Measurements from ENCODE around the gene THSD1. TPM values are rescaled to one million over a fixed set of nuclear protein-coding genes. Genes with fewer than 3 reads are reported as not detected.
"Not testable (repeated sequence)": the region's sequence is repeated elsewhere in the genome, so short reads cannot be mapped to it uniquely, and the experiment has no call there.

The THSD1 gene
- total RNA-seq, 2 experiments from 2014 or later = 0.23 to 0.28 TPM

DNA sequence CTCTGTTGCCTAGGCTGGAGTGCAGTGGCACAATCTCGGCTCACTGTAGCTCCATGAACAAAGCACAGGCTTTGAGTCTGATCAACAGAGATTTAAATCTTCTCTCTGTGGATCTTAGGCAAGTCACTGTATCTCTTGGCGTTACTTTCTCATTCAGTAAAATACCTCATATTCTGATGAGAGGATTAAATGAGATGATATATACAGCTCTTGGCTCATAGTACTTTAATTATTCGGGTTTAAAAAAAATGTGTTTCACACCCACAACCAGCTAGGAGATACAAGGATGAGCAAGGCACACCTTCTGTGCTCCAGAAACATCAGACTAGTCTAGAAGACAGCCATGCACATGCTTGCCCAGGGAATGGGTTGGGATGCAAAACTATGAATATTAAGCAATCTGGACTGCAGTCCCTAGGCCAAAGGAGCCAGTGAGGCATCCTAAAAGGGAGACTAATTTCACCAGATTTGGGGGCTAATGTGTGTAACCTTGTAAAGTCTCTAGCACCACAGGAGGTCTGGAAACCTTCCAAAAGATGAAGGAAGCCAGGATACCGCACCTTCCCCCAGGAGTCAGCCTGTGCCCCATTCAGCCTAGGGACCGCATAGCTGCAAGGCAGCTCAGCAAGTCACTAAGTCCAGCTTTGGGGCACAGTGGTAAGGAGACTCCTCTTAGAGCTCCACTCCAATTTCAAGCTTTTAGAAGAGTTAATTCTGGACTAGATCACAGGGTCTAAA, 42.0 kb upstream of the THSD1 start:
- Mint-ChIP-seq H3K9me3 (no peaks in the 10 kb centered on the region), H3K4me3 (no peak overlapping the region), H3K27me3 (no peaks in the 10 kb centered on the region), H3K36me3 (ENCODE audit: low read depth) (peaks cover 12% of the 10 kb centered on the region), H3K27ac (no peak overlapping the region), H3K4me1 (peaks cover 25% of the 10 kb centered on the region)
- no peak for DNase-seq
- ChIA-PET POLR2A (interaction anchor here (1.3 to 2.1 kb wide), 3 partner anchors 14 to 205 kb away, joined by 3 to 7 read pairs (median 6); partner anchors contain the start of gene SUGT1), CTCF (interaction anchor here (0.7 to 3.2 kb wide), 5 partner anchors 10 to 218 kb away, joined by 3 to 14 read pairs (median 5); no protein-coding TSS in a partner anchor)

DNA sequence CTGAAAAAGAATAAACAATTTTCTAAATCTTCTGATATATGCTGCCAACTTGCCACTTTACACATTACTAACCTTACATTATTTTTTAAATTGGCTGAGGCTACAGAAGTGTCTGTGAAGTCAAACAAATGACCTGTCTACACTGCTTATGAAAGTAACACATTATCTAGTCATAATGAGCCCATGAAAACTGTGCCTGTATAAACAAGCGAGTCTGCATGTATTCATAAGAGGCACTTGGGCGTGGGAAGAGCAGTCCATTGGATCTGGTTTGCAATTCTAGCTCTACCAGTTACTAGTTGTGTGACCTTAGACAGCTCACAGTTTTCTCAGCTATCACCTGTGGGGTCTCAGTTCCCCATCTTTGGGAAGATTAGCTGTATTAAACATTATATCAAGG, 41.4 kb upstream of the THSD1 start:
- H3K36me3 Mint-ChIP-seq (ENCODE audit: low read depth) = peaks cover 17% of the 10 kb centered on the region
- no peak overlapping the region for H3K27ac Mint-ChIP-seq
- no peaks in the 10 kb centered on the region for H3K9me3 Mint-ChIP-seq
- no peak for DNase-seq
- peaks cover 25% of the 10 kb centered on the region for H3K4me1 Mint-ChIP-seq
- no peak overlapping the region for H3K4me3 Mint-ChIP-seq
- POLR2A ChIA-PET = interaction anchor here (1.3 to 2.1 kb wide), 3 partner anchors 14 to 206 kb away, joined by 3 to 7 read pairs (median 6); partner anchors contain the start of gene SUGT1
- no peaks in the 10 kb centered on the region for H3K27me3 Mint-ChIP-seq
- CTCF ChIA-PET = interaction anchor here (0.7 kb wide), 1 partner anchor 218 kb away, joined by 3 read pairs; no protein-coding TSS in a partner anchor

DNA sequence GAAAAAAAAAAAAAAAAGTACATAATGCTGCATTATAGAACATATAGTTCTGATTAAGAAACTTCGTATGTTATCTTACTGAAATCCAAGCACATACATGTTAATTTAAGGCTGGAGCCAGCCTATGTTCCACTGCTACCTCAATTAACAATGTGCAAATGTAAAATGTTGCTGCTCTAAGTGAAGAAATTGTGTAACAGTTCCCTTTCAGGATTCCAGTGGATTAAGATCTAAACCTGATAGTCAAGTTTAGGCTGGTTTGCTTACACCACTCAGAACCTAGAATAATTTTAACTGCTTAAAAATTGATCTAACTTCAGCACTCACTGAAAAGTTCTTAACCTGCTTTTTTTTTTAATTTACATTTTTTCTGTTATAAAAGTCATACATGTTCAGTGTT, 40.3 kb upstream of the THSD1 start:
- no peaks in the 10 kb centered on the region for H3K9me3 Mint-ChIP-seq

DNA sequence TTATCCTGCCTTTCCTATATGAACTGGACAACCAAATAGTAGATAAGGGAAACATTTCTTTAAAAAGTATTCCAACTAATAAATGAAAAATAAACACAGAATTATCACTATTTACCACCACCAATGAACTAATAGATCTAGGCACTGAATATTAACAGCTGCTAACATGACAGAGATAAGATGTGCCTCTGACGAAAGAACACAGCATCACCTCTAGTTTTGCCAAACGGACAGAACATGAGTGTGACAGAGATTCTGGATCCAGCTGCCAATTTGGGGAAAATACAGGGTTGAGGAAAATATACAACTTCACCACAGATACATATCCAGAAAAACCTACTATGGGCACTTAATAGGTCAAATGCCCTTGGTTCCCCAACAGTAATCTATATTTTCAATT, 26.5 kb upstream of the THSD1 start:
- DNase-seq = no peak
- Mint-ChIP-seq H3K9me3 (no peaks in the 10 kb centered on the region), H3K4me1 (peaks cover 5% of the 10 kb centered on the region), H3K27ac (no peak overlapping the region), H3K36me3 (ENCODE audit: low read depth) (peaks cover 56% of the 10 kb centered on the region), H3K4me3 (no peak overlapping the region), H3K27me3 (no peaks in the 10 kb centered on the region)
- POLR2A ChIA-PET = no interaction called here
- CTCF ChIA-PET = no interaction called here

More for the DNA sequence above, 40.3 kb upstream of the THSD1 start:
- DNase-seq = no peak
- POLR2A ChIA-PET = no interaction called here
- no peaks in the 10 kb centered on the region for H3K27me3 Mint-ChIP-seq
- CTCF ChIA-PET = no interaction called here
- no peak overlapping the region for H3K27ac Mint-ChIP-seq
- no peak overlapping the region for H3K4me3 Mint-ChIP-seq
- H3K36me3 Mint-ChIP-seq (ENCODE audit: low read depth) = peaks cover 21% of the 10 kb centered on the region
- H3K4me1 Mint-ChIP-seq = peaks cover 25% of the 10 kb centered on the region

DNA sequence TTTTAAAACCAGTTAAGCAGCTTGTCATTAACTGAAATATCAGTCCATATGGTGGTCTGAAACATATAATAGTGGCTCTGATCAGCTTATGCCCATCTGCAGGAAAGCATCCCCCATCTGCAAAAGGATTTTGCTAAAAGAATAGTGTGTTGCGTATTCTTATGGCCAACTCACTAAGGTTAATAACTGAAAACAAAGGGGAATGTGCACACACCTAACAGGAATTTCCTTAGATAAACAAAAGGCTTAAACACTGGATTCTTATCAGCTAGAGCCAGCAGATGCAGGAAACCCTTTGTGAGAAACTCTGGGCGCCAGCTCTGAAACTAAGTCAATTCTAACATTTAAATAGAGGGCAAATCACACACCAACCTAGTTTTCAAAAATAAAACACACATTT, 22.3 kb upstream of the THSD1 start:
- Mint-ChIP-seq H3K4me1 (no peaks in the 10 kb centered on the region), H3K36me3 (ENCODE audit: low read depth) (peaks cover 49% of the 10 kb centered on the region), H3K9me3 (no peaks in the 10 kb centered on the region), H3K27me3 (no peaks in the 10 kb centered on the region), H3K27ac (no peak overlapping the region), H3K4me3 (no peak overlapping the region)
- CTCF ChIA-PET = interaction anchor here (0.8 kb wide), 1 partner anchor 22 kb away, joined by 3 read pairs; the partner anchor contains the start of gene VPS36
- no peak for DNase-seq
- POLR2A ChIA-PET = no interaction called here

DNA sequence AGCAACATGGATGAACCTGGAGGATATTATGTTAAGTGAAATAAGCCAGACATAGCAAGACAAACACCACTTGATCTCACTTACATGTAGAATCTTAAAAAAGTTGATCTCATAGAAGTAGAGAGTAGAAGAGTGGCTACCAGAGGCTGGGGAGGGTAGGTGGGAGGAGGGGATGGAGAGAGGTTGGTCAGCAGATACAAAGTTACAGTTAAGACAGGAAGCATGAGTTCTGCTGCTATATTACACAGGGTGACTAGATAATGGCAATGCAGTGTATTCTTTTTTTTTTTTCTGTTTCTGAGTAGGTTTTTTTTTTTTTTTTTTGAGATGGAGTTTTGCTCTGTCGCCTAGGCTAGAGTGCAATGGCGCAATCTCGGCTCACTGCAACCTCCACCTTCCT, 15.2 kb upstream of the THSD1 start:
- DNase-seq = no peak
- Mint-ChIP-seq H3K9me3 (no peaks in the 10 kb centered on the region), H3K4me3 (no peak overlapping the region), H3K36me3 (ENCODE audit: low read depth) (peaks cover 55% of the 10 kb centered on the region), H3K4me1 (no peaks in the 10 kb centered on the region), H3K27ac (no peak overlapping the region), H3K27me3 (no peaks in the 10 kb centered on the region)
- ChIA-PET POLR2A (no interaction called here), CTCF (no interaction called here)

DNA sequence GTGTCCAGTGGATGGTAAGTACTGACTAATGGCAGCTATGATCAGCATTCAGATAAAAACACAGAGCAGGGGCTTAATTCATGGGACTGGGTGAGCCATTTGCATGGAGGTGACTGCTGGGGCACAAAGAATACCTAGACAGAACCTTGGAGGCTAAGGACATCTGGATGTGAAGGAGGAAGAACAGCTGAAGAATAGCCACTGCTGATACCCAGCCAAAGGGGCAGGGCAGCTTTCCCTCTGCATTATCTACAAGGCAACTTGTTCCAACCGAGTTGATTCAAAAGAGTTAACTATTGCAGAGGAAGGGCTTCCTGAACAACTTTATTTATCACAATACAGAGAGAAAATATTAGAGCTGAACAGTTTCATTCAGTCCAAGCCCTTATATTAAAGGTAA, 13.1 kb upstream of the THSD1 start:
- DNase-seq = no peak
- H3K9me3 Mint-ChIP-seq = no peaks in the 10 kb centered on the region
- ChIA-PET POLR2A (no interaction called here), CTCF (interaction anchor here (1.3 kb wide), 1 partner anchor 32 kb away, joined by 3 read pairs; no protein-coding TSS in a partner anchor)
- no peak overlapping the region for H3K4me3 Mint-ChIP-seq
- H3K27ac Mint-ChIP-seq = no peak overlapping the region
- H3K27me3 Mint-ChIP-seq = no peaks in the 10 kb centered on the region
- peaks cover 57% of the 10 kb centered on the region for H3K36me3 Mint-ChIP-seq (ENCODE audit: low read depth)
- no peaks in the 10 kb centered on the region for H3K4me1 Mint-ChIP-seq

DNA sequence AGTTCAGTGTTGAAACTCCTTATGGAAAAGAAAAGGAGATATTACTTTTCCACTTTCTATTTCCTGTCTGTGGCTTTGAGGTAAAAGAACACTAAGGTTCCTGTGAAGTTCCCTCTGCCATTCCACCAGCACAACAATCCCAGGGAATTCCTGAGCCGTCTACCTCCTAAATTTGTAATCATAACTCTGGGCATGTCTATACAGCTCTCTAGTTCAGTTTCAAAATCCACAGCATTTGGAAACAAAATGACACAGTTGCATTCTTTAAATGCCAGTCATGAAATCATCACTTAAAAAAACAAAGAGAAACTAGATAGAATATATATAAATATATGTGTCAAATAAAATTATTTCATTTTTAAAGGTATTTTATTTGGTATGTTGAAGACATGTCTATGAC, 9.0 kb upstream of the THSD1 start:
- Mint-ChIP-seq H3K36me3 (ENCODE audit: low read depth) (peaks cover 51% of the 10 kb centered on the region), H3K4me3 (no peak overlapping the region), H3K9me3 (no peaks in the 10 kb centered on the region), H3K4me1 (peaks cover 4% of the 10 kb centered on the region), H3K27me3 (no peaks in the 10 kb centered on the region), H3K27ac (no peak overlapping the region)
- no peak for DNase-seq
- POLR2A ChIA-PET = no interaction called here
- CTCF ChIA-PET = no interaction called here

DNA sequence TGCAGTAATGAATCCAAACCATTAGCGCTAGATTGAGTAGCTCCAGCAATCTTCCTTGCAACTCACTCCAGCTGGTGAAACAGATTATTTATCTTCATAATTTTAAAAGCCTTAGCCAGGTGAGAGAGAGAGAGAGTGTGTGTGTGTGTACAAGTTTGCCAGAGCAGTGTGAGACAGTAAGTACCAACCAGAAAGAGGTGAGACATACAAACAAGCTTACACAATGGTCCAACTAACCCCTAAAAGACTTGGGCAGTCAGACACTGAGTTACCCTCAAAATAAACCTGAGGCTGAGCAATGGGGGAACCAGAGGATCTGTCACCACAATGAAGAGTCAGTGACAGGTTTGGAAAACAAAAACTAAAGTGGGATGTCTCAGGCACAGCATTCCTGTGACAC, 8.1 kb upstream of the THSD1 start:
- Mint-ChIP-seq H3K4me3 (no peak overlapping the region), H3K27ac (no peak overlapping the region), H3K36me3 (ENCODE audit: low read depth) (peaks cover 45% of the 10 kb centered on the region), H3K9me3 (no peaks in the 10 kb centered on the region), H3K4me1 (peaks cover 4% of the 10 kb centered on the region), H3K27me3 (no peaks in the 10 kb centered on the region)
- no peak for DNase-seq
- POLR2A ChIA-PET = interaction anchor here (1.1 kb wide), 1 partner anchor 9 kb away, joined by 3 read pairs; no protein-coding TSS in a partner anchor
- CTCF ChIA-PET = no interaction called here

DNA sequence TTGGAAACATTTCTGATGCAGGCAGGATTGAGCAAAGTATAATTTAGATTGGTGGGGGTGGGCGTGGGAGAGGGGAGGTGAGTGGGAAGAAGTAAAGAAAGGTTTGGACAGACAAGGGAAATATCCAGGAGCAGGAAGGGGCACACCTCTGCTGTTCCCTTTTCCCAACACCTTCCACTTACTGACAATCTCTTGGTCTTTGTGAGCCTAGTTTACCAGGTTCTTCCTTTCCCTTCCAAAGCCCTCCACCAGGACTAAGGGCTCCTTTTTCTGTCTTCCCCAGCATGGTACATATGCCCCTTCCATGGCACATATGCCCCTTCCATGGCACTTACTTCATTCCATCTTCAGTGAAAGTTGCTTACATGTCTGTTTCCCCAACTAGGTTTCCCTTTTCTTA, 6.2 kb upstream of the THSD1 start:
- Mint-ChIP-seq H3K27me3 (no peaks in the 10 kb centered on the region), H3K9me3 (no peaks in the 10 kb centered on the region), H3K27ac (no peak overlapping the region), H3K4me3 (no peak overlapping the region), H3K4me1 (peaks cover 6% of the 10 kb centered on the region), H3K36me3 (ENCODE audit: low read depth) (peaks cover 32% of the 10 kb centered on the region)
- POLR2A ChIA-PET = no interaction called here
- CTCF ChIA-PET = interaction anchor here (1.6 kb wide), 1 partner anchor 38 kb away, joined by 6 read pairs; the partner anchor contains the start of gene VPS36
- DNase-seq = no peak

DNA sequence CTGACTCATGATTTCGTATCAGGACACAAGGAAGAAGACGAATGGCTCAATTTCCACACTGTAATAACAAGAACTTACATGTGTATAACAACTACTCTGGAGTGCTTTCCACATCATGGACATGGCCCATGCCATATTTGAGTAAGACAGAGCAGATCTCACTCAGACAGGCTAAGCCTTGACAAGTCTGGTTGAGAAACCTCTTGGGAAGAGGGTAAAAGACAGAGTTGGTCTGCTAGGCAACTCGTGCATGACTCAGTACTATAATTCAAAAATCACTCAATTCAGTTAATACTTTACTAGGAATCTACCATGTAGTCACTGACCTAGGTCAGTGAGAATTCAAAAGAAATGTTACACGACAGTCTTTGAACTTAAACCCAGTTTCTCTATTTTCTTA, 5.7 kb upstream of the THSD1 start:
- POLR2A ChIA-PET = no interaction called here
- CTCF ChIA-PET = interaction anchor here (0.7 kb wide), 1 partner anchor 38 kb away, joined by 3 read pairs; no protein-coding TSS in a partner anchor
- no peak overlapping the region for H3K4me3 Mint-ChIP-seq
- no peak overlapping the region for H3K27ac Mint-ChIP-seq
- no peaks in the 10 kb centered on the region for H3K27me3 Mint-ChIP-seq
- no peaks in the 10 kb centered on the region for H3K9me3 Mint-ChIP-seq
- no peak for DNase-seq
- H3K36me3 Mint-ChIP-seq (ENCODE audit: low read depth) = peaks cover 28% of the 10 kb centered on the region
- peaks cover 6% of the 10 kb centered on the region for H3K4me1 Mint-ChIP-seq

DNA sequence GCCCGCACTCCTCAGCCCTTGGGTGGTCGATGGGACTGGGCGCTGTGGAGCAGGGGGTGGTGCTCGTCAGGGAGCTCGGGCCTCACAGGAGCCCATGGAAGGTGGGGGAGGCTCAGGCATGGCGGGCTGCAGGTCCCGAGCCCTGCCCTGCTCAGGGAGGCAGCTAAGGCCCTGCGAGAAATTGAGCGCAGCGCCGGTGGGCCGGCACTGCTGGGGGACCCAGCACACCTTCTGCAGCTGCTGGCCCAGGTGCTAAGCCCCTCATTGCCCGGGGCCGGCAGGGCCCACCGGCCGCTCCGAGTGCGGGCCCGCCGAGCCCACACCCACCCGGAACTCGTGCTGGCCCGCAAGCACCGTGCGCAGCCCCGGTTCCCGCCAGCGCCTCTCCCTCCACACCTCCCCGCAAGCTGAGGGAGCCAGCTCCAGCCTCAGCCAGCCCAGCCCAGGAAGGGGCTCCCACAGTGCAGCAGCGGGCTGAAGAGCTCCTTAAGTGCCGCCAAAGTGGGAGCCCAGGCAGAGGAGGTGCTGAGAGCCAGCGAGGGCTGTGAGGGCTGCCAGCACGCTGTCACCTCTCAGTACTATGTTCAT, 2.2 kb upstream of the THSD1 start:
- POLR2A ChIA-PET; H3K9me3 Mint-ChIP-seq; H3K36me3 Mint-ChIP-seq (ENCODE audit: low read depth); H3K4me3 Mint-ChIP-seq; H3K27ac Mint-ChIP-seq; CTCF ChIA-PET; DNase-seq: not testable (repeated sequence)
- Mint-ChIP-seq H3K27me3 (peaks cover 17% of the 10 kb centered on the region), H3K4me1 (peaks cover 24% of the 10 kb centered on the region)

DNA sequence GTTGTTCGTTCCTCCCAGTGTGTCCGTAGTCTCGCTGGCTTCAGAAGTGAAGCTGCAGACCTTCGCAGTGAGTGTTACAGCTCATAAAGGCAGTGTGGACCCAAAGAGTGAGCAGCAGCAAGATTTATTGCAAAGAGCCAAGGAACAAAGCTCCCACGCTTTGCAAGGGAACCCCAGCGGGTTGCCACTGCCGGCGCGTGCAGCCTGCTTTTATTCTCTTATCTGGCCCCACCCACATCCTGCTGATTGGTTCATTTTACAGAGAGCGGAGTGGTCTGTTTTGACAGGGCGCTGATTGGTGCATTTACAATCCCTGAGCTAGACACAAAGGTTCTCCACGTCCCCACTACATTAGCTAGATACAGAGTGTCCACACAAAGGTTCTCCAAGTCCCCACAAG, 1.5 kb upstream of the THSD1 start:
- H3K36me3 Mint-ChIP-seq (ENCODE audit: low read depth); H3K27ac Mint-ChIP-seq; DNase-seq; H3K9me3 Mint-ChIP-seq; H3K4me3 Mint-ChIP-seq; CTCF ChIA-PET; POLR2A ChIA-PET: not testable (repeated sequence)
- Mint-ChIP-seq H3K27me3 (peaks cover 22% of the 10 kb centered on the region), H3K4me1 (peaks cover 24% of the 10 kb centered on the region)

DNA sequence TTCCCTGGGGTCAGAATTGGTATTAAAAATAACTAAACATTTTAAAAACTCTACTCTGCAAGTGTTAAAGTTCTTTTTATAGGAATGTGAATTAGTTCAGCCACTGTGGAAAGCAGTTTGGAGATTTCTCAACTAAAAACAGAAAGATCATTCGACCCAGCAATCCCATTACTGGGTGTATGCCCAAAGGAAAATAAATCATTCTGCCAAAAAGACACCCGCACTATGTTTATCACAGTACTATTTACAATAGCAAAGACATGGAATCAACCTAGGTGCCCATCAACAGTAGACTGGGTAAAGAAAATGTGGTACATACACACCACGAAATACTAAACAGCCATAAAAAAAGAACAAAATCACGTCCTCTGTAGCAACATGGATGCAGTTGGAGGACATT, 657 bp upstream of the THSD1 start:
- CTCF ChIA-PET = no interaction called here
- Mint-ChIP-seq H3K27ac (no peak overlapping the region), H3K4me3 (peak overlapping the region; percentile 11), H3K36me3 (ENCODE audit: low read depth) (peaks cover 5% of the 10 kb centered on the region), H3K9me3 (no peaks in the 10 kb centered on the region), H3K27me3 (peaks cover 25% of the 10 kb centered on the region), H3K4me1 (peaks cover 22% of the 10 kb centered on the region)
- no peak for DNase-seq
- POLR2A ChIA-PET = no interaction called here

Data from activated CD4-positive, alpha-beta memory T cell treated with anti-CD3 and anti-CD28 coated beads, Interleukin-2, amount 10 ng/mL, durations not matched to agents 7 days and 5 days (primary cell).